Stimulated activated CD4-positive, alpha-beta T cell treated with anti-CD3 and anti-CD28 coated beads, TNF-alpha, amount 100 ng/mL, for 1 hour (primary cell): ENCODE results near the gene STK40.

Experiments used
- DNase-seq, 3 donors: peaks; one replicate each; pipeline ENCODE4 v3.0.0-alpha.2; 2020; ENCODE audit warnings: low read depth in 3 of 3, low spot score in 1 of 3

Gene STK40

GRCh38 chr1:36398370-36398977, 12.8 kb upstream of the STK40 start:
- no peak for DNase-seq

- DNase-seq: peak; percentile 61 to 87 (median 68)
Measured at GRCh38 chr1:36397378-36398230, 11.9 kb upstream of the STK40 start, which contains the start of gene LSM10. TSS of gene LSM10 (minus strand) at chr1:36397908. CDS start at chr1:36394129, 3,779 bp downstream.

- DNase-seq: no peak
Measured at GRCh38 chr1:36397083-36397377, 11.3 kb upstream of the STK40 start.

GRCh38 chr1:36396359-36396758, 10.6 kb upstream of the STK40 start:
- no peak for DNase-seq

- no peak for DNase-seq
Measured at GRCh38 chr1:36393686-36394085, 8.0 kb upstream of the STK40 start.

GRCh38 chr1:36392836-36393235, 7.1 kb upstream of the STK40 start:
- no peak for DNase-seq

- DNase-seq: no peak
Measured at GRCh38 chr1:36391271-36391670, 5.5 kb upstream of the STK40 start.

GRCh38 chr1:36390411-36390810, 4.7 kb upstream of the STK40 start:
- DNase-seq: no peak

GRCh38 chr1:36389999-36390398, 4.3 kb upstream of the STK40 start:
- DNase-seq: no peak

- no peak for DNase-seq
Measured at GRCh38 chr1:36389261-36389660, 3.5 kb upstream of the STK40 start.

GRCh38 chr1:36387141-36387949, 1.6 kb upstream of the STK40 start:
- DNase-seq: no peak

- peak; percentile 71 to 77 (median 77) for DNase-seq
Measured at GRCh38 chr1:36386265-36387140, 779 bp upstream of the STK40 start.

GRCh38 chr1:36384542-36385409, 948 bp downstream of the STK40 start:
- no peak for DNase-seq

GRCh38 chr1:36383240-36383639, 2.5 kb downstream of the STK40 start:
- DNase-seq: no peak

GRCh38 chr1:36382669-36383068, 3.1 kb downstream of the STK40 start:
- no peak for DNase-seq

- DNase-seq: no peak
Measured at GRCh38 chr1:36382231-36382630, 3.5 kb downstream of the STK40 start.

- DNase-seq: no peak
Measured at GRCh38 chr1:36381405-36381804, 4.3 kb downstream of the STK40 start.

GRCh38 chr1:36380782-36381181, 4.9 kb downstream of the STK40 start:
- DNase-seq: no peak

- no peak for DNase-seq
Measured at GRCh38 chr1:36380143-36380619, 5.5 kb downstream of the STK40 start.
